ENCODE measurements around the gene ADAMTS8. TPM values are rescaled to one million over a fixed set of nuclear protein-coding genes. Genes with fewer than 3 reads are reported as not detected.

Gene ADAMTS8
- polyA plus RNA-seq, 1 of the 3 experiments (the other 2 are of a cell fraction), result not detected

GRCh38 chr11:130435671-130436070, 7.3 kb upstream of the ADAMTS8 start (continued):
- TF ChIP-seq ZBTB33 (IDR thresholded peaks at IDR 0.05; ENCODE audit: borderline replicate concordance, low read depth), result no peak
- TF ChIP-seq MAX (IDR thresholded peaks at IDR 0.05; ENCODE audit: low read depth), result 0 out of 2 replicates have a peak, but pooled peaks have one; percentile 21
- no peak for TF ChIP-seq TAF1 (IDR thresholded peaks at IDR 0.05; ENCODE audit: borderline replicate concordance, low read depth, low read length)
- no peak for TF ChIP-seq EZH2phosphoT487 (IDR thresholded peaks at IDR 0.05; ENCODE audit: borderline replicate concordance, low read depth)
- TF ChIP-seq GATA2 (CRISPR knock-in tag; IDR thresholded peaks at IDR 0.05), result no peak
- TF ChIP-seq JUND (IDR thresholded peaks at IDR 0.05), result 0 out of 2 replicates have a peak, but pooled peaks have one; percentile 21
- no peak for TF ChIP-seq RAD21 (IDR thresholded peaks at IDR 0.05; ENCODE audit: low read length)
- TF ChIP-seq FOXJ3 (CRISPR knock-in tag; IDR thresholded peaks at IDR 0.05), result no peak
- no peak for TF ChIP-seq NRF1 (IDR thresholded peaks at IDR 0.05; ENCODE audit: low read depth, low read length)
- no peak for TF ChIP-seq YY1 (IDR thresholded peaks at IDR 0.05; ENCODE audit: low read depth)
- peak; percentile 36 for TF ChIP-seq PBX3 (IDR thresholded peaks at IDR 0.05)
- no peak for TF ChIP-seq IRF3 (IDR thresholded peaks at IDR 0.05; ENCODE audit: low read depth, low read length)
- TF ChIP-seq USF2 (IDR thresholded peaks at IDR 0.05; ENCODE audit: borderline replicate concordance, low read depth, low read length), result no peak
- TF ChIP-seq TCF12 (IDR thresholded peaks at IDR 0.05), result peak; percentile 48; the same call in 1 of the 2 replicates

GRCh38 chr11:130434521-130435223, 6.3 kb upstream of the ADAMTS8 start:
- Histone ChIP-seq H3K36me3 (replicated peaks in 1 of 2; ENCODE audit: control insufficient read depth in 1 of 2, insufficient read depth in 2 of 2, low read length in 1 of 2) (no peaks in the 10 kb centered on the region), H3K27me3 (ENCODE audit: insufficient read depth) (peaks cover 9% of the 10 kb centered on the region), H3K4me3 (ENCODE audit: low read depth in 2 of 2, low read length in 1 of 2) (peak overlapping the region; percentile 70 to 76), H3K9me2 (no peaks in the 10 kb centered on the region), H3K9me3 (no peaks in the 10 kb centered on the region), H3K27ac (ENCODE audit: low read depth in 2 of 2, low read length in 1 of 2) (peak overlapping the region; percentile 3 to 68; a peak in 2 of 4 replicates), H3K9ac (peak overlapping the region; percentile 77), H2AFZ (ENCODE audit: low read depth) (peak overlapping the region; percentile 97), H3K4me2 (peak overlapping the region; percentile 82), H3K79me2 (ENCODE audit: insufficient read depth) (no peaks in the 10 kb centered on the region), H3K4me1 (ENCODE audit: control insufficient read depth in 1 of 2, insufficient read depth in 2 of 2, low read depth in 1 of 2, low read length in 1 of 2) (peaks cover 0 to 6% of the 10 kb centered on the region in 2 experiments; a peak in 2 of 4 replicates), H3F3A (replicated peaks; ENCODE audit: insufficient read depth) (peaks cover 7% of the 10 kb centered on the region), H4K20me1 (ENCODE audit: insufficient read depth) (no peaks in the 10 kb centered on the region)
- POLR2A ChIA-PET, result interaction anchor here (1.4 kb wide), 1 partner anchor 427 kb away, joined by 3 read pairs; no protein-coding TSS in a partner anchor
- TF ChIP-seq RAD21 (IDR thresholded peaks at IDR 0.05; ENCODE audit: low read length), result peak; percentile 91
- no peak for TF ChIP-seq ELF1 (IDR thresholded peaks at IDR 0.05)
- peak; percentile 76 for TF ChIP-seq CTCF (IDR thresholded peaks at IDR 0.05)
- TF ChIP-seq MAX (IDR thresholded peaks at IDR 0.05; ENCODE audit: low read depth), result no peak; the same call in 1 of the 2 replicates
- TF ChIP-seq SMC3 (IDR thresholded peaks at IDR 0.05; ENCODE audit: low read depth, low read length), result peak; percentile 88
- no peak for TF ChIP-seq FOXJ3 (CRISPR knock-in tag; IDR thresholded peaks at IDR 0.05)
- no peak for TF ChIP-seq NFIC (IDR thresholded peaks at IDR 0.05; ENCODE audit: borderline replicate concordance)
- no peak for TF ChIP-seq RCOR1 (IDR thresholded peaks at IDR 0.05; ENCODE audit: low read length)
- no peak for TF ChIP-seq TCF12 (IDR thresholded peaks at IDR 0.05)
- TF ChIP-seq CHD2 (IDR thresholded peaks at IDR 0.05; ENCODE audit: low read length, partially characterized antibody), result no peak
- peak; percentile 78 for DNase-seq
- CTCF ChIA-PET, result interaction anchor here (0.6 to 25.8 kb wide), 76 partner anchors 9 to 482 kb away, joined by 3 to 747 read pairs (median 4); partner anchors contain the start of gene ADAMTS15
- WGBS (ENCODE audit: low lambda C conversion rate), result 5% methylated on average over 18 of the region's 20 CpGs
